HG03060 (cell line): ENCODE data around the gene SRP14.
"Not testable (repeated sequence)": the region's sequence is repeated elsewhere in the genome, so short reads cannot be mapped to it uniquely, and the experiment has no call there.

Source experiments
- ATAC-seq: cut with Tn5 transposase; IDR thresholded peaks from one replicate; pipeline ENCODE4 v1.9.1; 2021; ENCODE audit warnings: low read depth, moderate number of reproducible peaks; ENCODE audit not compliant: unreplicated experiment

The SRP14 gene

GRCh38 chr15:40038638-40039543, at the start of gene SRP14:
Gene SRP14 (minus strand): TSS chr15:40039181. CDS start chr15:40039116, 65 bp downstream.
- peak; percentile 77 for ATAC-seq

GRCh38 chr15:40087991-40088928, 49.3 kb upstream of the SRP14 start:
- no peak for ATAC-seq

GRCh38 chr15:40087068-40087810, 48.3 kb upstream of the SRP14 start:
- ATAC-seq = no peak

DNA sequence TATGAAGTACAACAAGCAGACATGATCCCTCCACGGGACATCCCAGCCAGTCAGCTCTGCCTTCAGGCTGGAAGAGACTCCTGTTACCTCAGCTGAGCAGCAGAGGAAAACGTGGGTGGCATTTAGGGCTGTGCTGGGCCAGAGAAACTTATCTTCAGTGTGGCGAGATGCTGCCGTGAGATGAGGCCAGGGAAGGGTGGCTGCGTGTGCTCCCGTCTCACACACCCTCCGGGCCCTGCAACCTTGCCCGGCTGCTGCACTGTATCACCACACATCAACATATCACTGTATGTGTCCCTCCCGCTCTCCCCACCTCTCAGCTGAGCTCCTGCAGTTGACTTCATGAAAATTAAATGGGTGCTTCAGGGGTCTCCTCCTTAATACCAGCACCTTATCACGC, 46.3 kb upstream of the SRP14 start:
- ATAC-seq = no peak

DNA sequence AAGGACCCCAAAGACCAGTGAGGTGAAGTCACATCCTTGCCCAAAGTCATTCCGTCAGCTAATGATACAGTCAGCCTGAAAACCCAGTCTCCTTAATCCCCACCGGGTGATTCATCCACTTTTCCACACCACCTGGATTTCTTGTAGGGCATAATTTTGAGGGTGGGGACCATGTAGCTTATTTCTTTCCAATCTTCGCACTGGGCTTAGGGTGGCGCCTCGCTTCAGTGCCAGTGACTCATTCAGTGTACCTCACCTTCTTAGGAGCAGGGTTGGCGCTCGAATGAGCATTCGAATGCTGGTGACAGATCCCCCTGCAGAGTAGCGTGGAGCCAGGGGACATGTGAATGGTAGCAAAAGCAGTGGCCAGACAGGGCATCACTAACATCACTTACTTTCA, 45.7 kb upstream of the SRP14 start:
- no peak for ATAC-seq

- no peak for ATAC-seq
These were observed 43.4 kb upstream of the SRP14 start for GRCh38 chr15:40082195-40082883.

- no peak for ATAC-seq
These were observed 42.8 kb upstream of the SRP14 start for GRCh38 chr15:40081691-40082194.

DNA sequence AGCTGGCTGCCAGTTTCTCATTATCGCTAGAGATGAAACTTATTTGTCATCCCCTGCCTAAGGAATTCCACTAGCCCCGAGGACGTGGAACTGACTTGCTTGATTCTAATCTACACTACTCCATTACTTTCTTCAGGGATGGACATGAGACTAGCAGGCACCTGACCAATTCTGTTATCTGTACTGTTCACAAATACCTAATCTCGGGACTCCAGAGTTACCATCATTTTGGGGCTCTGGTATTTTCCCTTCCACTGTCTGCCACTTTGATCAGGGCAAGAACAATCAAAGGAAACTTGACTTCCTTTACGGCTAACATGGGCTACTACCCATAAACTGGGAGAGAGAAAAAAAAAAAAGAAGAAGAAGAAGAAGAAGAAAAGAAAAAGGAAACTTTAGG, 41.9 kb upstream of the SRP14 start:
- ATAC-seq = no peak

- no peak for ATAC-seq
These were observed 41.1 kb upstream of the SRP14 start for GRCh38 chr15:40080104-40080503.

DNA sequence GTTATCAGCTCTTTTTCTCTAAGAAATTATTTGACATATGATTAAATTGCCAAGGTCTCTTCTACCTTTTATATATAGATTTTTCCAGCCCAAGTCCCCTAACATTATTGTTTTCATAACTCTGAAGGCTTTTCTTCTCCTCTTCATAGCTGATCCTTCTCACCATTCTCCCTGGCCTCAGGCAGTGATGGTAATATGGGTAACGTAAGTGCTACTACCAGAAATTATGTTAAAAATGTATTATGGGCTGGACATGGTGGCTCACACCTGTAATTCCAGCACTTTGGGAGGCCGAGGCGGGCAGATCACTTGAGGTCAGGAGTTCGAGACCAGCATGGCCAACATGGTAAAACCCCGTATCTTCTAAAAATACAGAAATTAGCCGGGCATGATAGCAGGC, 40.5 kb upstream of the SRP14 start:
- ATAC-seq = no peak

- ATAC-seq = no peak
These were observed 36.5 kb upstream of the SRP14 start for GRCh38 chr15:40075298-40076044.

GRCh38 chr15:40074656-40075055, 35.7 kb upstream of the SRP14 start:
- ATAC-seq = not testable (repeated sequence)

- not testable (repeated sequence) for ATAC-seq
These were observed 34.9 kb upstream of the SRP14 start for GRCh38 chr15:40073716-40074490.

DNA sequence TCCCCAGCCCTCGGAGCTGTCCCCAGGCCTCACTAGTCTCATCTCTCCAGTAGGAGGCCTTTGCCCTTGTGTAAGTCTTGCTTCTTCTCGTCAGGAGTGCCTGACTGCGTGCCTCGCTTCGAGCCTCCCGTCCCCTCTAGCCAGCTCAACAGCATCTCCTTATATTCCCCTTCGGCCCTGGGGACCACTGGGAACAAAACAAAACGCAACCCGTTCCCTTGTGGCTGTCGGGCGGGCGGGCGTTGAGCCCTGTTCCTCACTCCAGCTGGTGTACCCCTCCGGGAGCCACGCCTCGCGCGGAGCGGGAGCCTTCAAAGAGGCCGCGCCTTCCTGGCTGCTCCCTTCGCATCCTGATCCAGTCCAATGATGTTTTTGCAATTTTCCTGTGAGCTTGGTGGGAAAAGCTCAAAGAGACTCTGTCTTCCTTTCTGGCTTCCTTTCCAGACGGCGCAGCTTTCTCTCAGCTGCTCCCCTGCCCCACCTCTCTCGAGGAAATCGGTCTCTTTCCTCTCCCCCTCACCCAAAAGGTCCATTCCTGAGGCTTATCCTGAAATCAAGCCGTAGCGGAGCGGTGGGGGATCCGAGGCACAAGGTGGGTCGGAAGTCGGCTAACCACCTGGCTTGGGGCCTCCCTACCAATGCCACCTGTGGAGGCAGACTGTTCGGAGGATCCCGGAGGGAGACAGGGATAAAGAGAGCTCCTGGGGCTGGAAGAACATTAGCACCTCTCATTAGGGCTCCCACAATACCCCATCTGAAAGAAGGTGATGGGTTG, 33.4 kb upstream of the SRP14 start:
- no peak for ATAC-seq

GRCh38 chr15:40070608-40071218, 31.7 kb upstream of the SRP14 start:
- ATAC-seq = no peak

DNA sequence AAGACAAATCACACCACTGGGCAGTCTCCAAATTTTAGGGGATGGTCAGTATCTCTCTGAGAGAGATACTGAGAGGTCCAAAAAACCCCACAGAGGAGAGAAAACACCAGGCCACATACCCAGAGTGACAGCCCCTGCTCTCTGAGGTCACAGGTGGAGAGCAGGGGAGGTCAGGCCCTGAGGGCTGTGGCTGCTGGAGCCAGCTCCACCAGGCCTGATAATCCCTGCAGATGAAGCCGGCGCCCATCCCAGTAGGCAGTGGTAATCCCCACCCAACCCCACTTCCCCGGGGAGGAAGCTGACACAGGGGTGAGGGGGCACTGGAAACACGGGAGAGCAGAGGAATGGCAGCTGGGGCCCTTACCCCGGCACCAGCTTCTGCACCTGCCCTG, 31.2 kb upstream of the SRP14 start:
- ATAC-seq = no peak
